GM12878 (cell line): ENCODE data around the gene ADAT3. TPM values are rescaled to one million over a fixed set of nuclear protein-coding genes. Genes with fewer than 3 reads are reported as not detected.

Source experiments
- BACH1 ChIP-seq: fragments of 450-650 bp; IDR thresholded peaks from 2 replicates; pipeline ENCODE4 v1.6.1; 2017; ENCODE audit warnings: mild to moderate bottlenecking, borderline replicate concordance
- CBX5 ChIP-seq: sonication (generic); IDR thresholded peaks from 2 replicates; pipeline ENCODE4 v1.6.1; 2016; ENCODE audit warnings: low read depth, moderate library complexity, mild to moderate bottlenecking, inconsistent platforms
- HDAC2 ChIP-seq: fragments of 200-600 bp; sonication (generic); IDR thresholded peaks from 2 replicates; pipeline ENCODE4 v1.6.1; 2017
- HDAC6 ChIP-seq: fragments of 200-600 bp; sonication (generic); IDR thresholded peaks from one replicate; pipeline ENCODE4 v1.8.0; 2017; ENCODE audit warnings: antibody characterized with exemption; ENCODE audit not compliant: unreplicated experiment
- JUNB ChIP-seq: IDR thresholded peaks from 2 replicates; pipeline ENCODE4 v1.6.1; 2016; ENCODE audit warnings: antibody characterized with exemption, mild to moderate bottlenecking
- NBN ChIP-seq: fragments of 450-650 bp; IDR thresholded peaks from 2 replicates; pipeline ENCODE4 v1.6.1; 2016
- NR2F1 ChIP-seq: fragments of 450-650 bp; conservative IDR thresholded peaks from 2 replicates; pipeline ENCODE4 v1.6.1; 2017; ENCODE audit warnings: mild to moderate bottlenecking
- RAD21 ChIP-seq: IDR thresholded peaks from 2 replicates; pipeline ENCODE4 v1.6.1; 2011; ENCODE audit warnings: mild to moderate bottlenecking, low read depth, low read length, moderate library complexity; ENCODE audit not compliant: insufficient read depth
- RBBP5 ChIP-seq: fragments of 200-600 bp; sonication (generic); conservative IDR thresholded peaks from 2 replicates; pipeline ENCODE4 v1.6.1; 2016
- RUNX3 ChIP-seq: IDR thresholded peaks from 2 replicates; pipeline ENCODE4 v1.6.1; 2012; ENCODE audit warnings: low read length, inconsistent platforms
- TAF1 ChIP-seq: IDR thresholded peaks from 2 replicates; pipeline ENCODE4 v1.6.1; 2011; ENCODE audit warnings: mild to moderate bottlenecking, low read depth, low read length, borderline replicate concordance
- polyA plus RNA-seq, 11 experiments: library from polyadenylated mRNA; depleted of rRNA in 4 of 11; unstranded in 6 of 11; stranded (reverse) in 5 of 11; fragments of >200 nt; fragmentation: Nextera tagmentation in 4 of 11; fragmentation: Illumina TruSeq in 1 of 11; extraction: Ambion mirVana in 4 of 11; extraction: Trizol in 1 of 11; gene quantifications; 1 replicate in 1 of 11; 2 replicates in 10 of 11; pipeline versions ENCODE4 v1.2.1 to v1.2.3, GENCODE V29; 2011 to 2016; ENCODE audit warnings: inconsistent platforms in 2 of 11, missing spikeins in 2 of 11, low read depth in 1 of 11
- total RNA-seq, 4 experiments: library from RNA; depleted of rRNA in 3 of 4; stranded (reverse); fragments of >200 nt in 3 of 4; fragmentation: Illumina TruSeq in 1 of 4; extraction: Trizol in 1 of 4; gene quantifications; 2 replicates each; pipeline versions ENCODE4 v1.2.1 to v1.2.3, GENCODE V29; 2013 to 2021
- TF ChIP-seq, protein P1 (sequence below): IDR thresholded peaks from 2 replicates; pipeline ENCODE4 v1.6.1; 2011; ENCODE audit warnings: mild to moderate bottlenecking, low read depth, low read length, moderate library complexity; ENCODE audit not compliant: insufficient replicate concordance
- TF ChIP-seq, protein P2 (sequence below): IDR thresholded peaks from 2 replicates; pipeline ENCODE4 v1.6.1; 2011; ENCODE audit warnings: borderline replicate concordance, low read depth, mild to moderate bottlenecking, moderate library complexity, low read length; ENCODE audit not compliant: insufficient read depth, poor library complexity, severe bottlenecking
- TF ChIP-seq, protein P3 (sequence below): fragments of 450-650 bp; IDR thresholded peaks from 2 replicates; pipeline ENCODE4 v1.6.1; 2017; ENCODE audit warnings: mild to moderate bottlenecking, moderate library complexity
- TF ChIP-seq, protein P4 (sequence below): IDR thresholded peaks from 2 replicates; pipeline ENCODE4 v1.6.1; 2011; ENCODE audit warnings: borderline replicate concordance, low read depth, mild to moderate bottlenecking, moderate library complexity, mixed read lengths, low read length; ENCODE audit not compliant: insufficient read depth; ENCODE audit errors: extremely low read length

ADAT3 gene
- total and polyA plus RNA-seq, 10 of the 15 experiments (the other 5 are each of a cell fraction or from before 2014, with no cell fraction given), result 0.27 to 11.8 (median 7.7) TPM; not detected in 3

DNA sequence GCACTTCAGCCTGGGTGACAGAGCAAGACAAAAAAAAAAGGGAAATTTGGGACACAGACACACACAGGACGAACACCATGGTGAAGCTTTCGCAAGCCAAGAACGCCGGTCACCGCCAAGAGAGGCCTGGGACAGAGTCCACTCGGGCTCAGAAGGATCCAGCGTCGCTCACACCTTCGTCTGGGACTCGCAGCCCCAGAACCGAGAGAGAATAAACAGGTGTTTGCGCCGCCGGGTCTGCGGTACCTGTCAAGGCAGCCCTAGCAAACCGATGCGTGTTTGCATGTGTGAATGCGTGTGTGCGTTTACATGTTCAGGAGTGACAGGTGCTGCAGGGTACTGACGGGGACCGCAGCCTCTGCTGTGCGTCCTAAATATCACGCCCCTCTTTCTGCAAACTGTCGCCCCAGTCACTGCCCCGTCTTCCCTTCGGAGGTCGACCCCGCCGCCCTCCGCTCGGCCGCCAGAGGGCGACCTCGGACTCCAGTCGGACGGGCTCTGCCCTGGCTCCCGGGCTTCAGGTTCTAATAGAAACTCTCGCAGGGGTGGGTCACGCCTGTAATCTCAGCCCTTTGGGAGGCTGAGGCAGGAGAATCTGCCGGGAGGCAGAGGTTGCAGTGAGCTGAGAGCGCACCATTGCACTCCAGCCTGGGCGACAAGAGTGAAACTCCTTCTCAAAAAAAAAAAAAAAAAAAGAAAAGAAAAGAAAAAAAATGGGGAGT, 24.0 kb downstream of the ADAT3 start (continued):
- TF ChIP-seq, protein P1, sequence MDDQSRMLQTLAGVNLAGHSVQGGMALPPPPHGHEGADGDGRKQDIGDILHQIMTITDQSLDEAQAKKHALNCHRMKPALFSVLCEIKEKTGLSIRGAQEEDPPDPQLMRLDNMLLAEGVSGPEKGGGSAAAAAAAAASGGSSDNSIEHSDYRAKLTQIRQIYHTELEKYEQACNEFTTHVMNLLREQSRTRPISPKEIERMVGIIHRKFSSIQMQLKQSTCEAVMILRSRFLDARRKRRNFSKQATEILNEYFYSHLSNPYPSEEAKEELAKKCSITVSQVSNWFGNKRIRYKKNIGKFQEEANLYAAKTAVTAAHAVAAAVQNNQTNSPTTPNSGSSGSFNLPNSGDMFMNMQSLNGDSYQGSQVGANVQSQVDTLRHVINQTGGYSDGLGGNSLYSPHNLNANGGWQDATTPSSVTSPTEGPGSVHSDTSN, result peak; percentile 23
- TF ChIP-seq, protein P2, sequence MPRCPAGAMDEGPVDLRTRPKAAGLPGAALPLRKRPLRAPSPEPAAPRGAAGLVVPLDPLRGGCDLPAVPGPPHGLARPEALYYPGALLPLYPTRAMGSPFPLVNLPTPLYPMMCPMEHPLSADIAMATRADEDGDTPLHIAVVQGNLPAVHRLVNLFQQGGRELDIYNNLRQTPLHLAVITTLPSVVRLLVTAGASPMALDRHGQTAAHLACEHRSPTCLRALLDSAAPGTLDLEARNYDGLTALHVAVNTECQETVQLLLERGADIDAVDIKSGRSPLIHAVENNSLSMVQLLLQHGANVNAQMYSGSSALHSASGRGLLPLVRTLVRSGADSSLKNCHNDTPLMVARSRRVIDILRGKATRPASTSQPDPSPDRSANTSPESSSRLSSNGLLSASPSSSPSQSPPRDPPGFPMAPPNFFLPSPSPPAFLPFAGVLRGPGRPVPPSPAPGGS, result no peak
- peak; percentile 86 for TF ChIP-seq NR2F1
- no peak for TF ChIP-seq HDAC2
- TF ChIP-seq BACH1, result no peak
- 0 out of 2 replicates have a peak, but pooled peaks have one; percentile 51 for TF ChIP-seq CBX5
- no peak for TF ChIP-seq RBBP5
- 0 out of 2 replicates have a peak, but pooled peaks have one; percentile 18 for TF ChIP-seq RUNX3
- TF ChIP-seq RAD21, result peak; percentile 89
- no peak for TF ChIP-seq TAF1
- no peak for TF ChIP-seq JUNB
- TF ChIP-seq NBN, result 0 out of 2 replicates have a peak, but pooled peaks have one; percentile 33
- TF ChIP-seq, protein P3, sequence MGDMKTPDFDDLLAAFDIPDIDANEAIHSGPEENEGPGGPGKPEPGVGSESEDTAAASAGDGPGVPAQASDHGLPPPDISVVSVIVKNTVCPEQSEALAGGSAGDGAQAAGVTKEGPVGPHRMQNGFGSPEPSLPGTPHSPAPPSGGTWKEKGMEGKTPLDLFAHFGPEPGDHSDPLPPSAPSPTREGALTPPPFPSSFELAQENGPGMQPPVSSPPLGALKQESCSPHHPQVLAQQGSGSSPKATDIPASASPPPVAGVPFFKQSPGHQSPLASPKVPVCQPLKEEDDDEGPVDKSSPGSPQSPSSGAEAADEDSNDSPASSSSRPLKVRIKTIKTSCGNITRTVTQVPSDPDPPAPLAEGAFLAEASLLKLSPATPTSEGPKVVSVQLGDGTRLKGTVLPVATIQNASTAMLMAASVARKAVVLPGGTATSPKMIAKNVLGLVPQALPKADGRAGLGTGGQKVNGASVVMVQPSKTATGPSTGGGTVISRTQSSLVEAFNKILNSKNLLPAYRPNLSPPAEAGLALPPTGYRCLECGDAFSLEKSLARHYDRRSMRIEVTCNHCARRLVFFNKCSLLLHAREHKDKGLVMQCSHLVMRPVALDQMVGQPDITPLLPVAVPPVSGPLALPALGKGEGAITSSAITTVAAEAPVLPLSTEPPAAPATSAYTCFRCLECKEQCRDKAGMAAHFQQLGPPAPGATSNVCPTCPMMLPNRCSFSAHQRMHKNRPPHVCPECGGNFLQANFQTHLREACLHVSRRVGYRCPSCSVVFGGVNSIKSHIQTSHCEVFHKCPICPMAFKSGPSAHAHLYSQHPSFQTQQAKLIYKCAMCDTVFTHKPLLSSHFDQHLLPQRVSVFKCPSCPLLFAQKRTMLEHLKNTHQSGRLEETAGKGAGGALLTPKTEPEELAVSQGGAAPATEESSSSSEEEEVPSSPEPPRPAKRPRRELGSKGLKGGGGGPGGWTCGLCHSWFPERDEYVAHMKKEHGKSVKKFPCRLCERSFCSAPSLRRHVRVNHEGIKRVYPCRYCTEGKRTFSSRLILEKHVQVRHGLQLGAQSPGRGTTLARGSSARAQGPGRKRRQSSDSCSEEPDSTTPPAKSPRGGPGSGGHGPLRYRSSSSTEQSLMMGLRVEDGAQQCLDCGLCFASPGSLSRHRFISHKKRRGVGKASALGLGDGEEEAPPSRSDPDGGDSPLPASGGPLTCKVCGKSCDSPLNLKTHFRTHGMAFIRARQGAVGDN, result no peak
- TF ChIP-seq, protein P4, sequence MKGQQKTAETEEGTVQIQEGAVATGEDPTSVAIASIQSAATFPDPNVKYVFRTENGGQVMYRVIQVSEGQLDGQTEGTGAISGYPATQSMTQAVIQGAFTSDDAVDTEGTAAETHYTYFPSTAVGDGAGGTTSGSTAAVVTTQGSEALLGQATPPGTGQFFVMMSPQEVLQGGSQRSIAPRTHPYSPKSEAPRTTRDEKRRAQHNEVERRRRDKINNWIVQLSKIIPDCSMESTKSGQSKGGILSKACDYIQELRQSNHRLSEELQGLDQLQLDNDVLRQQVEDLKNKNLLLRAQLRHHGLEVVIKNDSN, result no peak
- no peak for TF ChIP-seq HDAC6
